GM18520 (cell line): ENCODE measurements around the gene S100A2.
"Not testable (repeated sequence)": the region's sequence is repeated elsewhere in the genome, so short reads cannot be mapped to it uniquely, and the experiment has no call there.

ENCODE experiments used
- ATAC-seq: cut with Tn5 transposase; IDR thresholded peaks from one replicate; pipeline ENCODE4 v1.9.1; 2021; ENCODE audit not compliant: unreplicated experiment

Gene S100A2

DNA sequence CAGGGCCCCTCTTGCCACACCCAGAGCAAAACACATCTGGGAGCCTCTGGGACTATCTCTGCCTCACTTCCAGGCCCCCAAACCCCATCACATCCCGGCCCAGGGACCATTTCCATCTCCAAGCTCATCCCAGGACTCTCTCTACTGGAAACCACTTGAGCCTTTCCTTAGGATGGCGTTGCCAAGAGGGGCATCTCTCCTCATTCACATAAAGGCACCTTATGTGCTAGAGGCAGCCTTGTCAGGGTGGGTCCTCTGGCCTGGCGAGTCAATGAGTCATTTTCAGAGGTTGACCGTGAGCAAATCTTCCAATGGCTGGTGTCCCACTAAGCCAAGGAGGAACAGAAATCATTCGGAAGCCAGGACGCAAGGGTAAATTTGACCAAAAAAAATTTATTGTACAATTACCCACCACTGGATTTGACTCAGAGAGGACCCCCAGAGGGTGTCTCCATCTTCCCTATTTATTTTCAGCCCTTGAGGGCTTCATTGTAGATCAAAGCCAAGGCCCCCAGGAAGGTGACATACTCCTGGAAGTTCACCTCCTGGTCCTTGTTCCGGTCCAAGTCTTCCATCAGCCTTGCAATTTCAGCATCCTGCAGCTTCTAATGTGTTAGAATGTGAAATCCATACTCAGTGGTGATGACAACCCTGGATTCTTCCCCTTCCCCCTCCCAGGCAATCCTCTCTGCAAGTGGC is 31.3 kb downstream of the S100A2 start:
- no peak for ATAC-seq

DNA sequence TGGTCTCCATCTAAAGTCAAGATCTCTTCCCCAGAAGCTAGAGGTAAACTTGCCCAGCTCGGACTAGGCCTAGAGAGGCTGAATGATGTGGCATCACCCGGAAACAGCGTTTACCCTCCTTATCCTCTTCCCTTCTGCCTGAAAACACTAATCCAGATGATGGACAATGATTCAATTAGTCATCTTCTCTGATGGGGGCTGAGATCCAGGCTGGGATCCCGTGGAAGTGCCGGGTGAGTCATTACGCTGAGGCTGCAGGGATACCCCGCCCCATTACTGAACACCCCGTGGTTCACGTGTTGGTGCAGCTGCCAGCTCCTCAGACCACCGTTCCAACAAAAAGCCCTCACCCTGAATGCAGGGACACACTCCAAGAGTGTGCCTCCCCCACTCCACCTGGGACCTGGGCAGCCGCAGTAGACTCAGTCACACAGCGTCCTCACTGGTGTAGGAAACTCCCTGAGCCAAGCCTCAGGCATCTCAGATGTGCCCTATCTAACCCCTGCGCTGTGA is 31.9 kb downstream of the S100A2 start:
- ATAC-seq: no peak

DNA sequence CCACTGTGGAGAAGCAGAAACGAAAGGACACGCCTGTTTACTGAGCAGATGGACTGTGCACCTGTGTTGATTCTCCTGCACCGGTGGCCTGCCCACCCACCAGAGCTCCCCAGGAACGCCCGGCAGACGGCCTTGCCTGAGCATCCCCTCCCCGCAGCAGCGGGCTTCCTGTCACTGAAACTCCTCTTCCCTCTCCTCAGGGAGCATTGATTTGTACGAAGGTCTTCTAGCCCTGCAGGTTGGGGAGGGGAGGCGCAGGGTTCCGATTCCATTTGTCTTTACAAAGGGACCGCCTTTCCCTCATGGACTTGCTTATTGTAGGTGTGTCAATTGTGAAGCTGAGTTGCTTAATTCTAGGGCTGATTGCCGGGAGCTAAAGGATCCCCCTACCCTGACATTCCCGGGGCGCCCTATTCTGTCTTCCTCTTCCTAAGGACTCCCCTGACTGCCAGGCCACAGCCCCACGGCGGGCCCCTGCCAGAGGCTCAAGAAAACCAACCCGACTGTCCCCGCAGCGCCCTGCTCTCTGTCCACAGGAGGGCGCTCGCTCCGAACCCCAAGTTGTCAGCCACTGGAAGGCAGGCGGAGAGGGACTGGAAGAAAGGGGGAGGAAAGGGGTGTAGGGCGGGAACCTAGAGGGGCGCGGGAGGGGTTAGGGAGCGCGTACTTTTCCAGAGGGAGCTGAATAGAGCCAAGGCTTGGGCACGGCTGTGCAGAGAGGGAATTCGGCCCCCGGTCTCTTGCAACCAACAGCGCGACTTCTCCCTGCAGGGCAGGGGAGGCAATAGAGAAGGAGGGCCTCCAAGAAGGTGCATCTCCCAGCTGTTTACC is 32.7 kb downstream of the S100A2 start:
- ATAC-seq: no peak

DNA sequence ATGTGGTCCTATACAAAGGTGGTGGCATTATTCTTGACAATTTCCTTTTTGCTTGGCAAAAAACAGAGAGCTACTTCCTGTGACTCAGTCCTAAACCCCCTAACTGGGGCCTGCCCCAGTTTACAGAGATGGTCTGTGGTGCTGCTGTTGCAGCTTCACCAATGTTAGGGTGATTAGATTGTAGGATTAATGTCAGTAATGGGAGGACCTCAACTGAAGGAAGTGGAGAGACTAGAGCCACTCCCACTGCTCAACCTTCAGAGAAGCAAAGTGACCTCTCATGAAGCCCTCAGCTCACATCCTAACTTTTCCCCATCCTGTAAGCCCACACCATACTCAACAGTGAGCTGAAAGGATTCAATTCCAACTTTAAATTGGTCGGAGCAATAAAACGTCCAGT is 33.5 kb downstream of the S100A2 start:
- no peak for ATAC-seq

DNA sequence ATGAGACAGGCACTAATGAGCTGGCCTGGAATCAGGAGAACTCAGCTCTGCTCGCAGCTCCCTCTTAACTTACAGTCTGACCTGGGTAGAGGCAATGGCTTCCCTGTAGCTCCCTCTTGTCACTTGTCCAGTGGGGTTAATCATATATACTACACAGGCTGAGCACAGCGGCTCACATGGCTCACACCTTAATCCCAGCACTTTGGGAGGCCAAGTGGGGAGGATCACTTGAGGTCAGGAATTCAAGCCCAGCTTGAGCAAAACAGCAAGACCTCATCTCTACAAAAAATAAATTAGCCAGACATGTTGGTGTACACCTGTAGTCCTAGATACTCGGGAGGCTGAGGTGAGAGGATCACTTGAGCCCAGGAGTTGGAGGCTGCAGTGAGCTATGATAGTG is 34.0 kb downstream of the S100A2 start:
- ATAC-seq: no peak

DNA sequence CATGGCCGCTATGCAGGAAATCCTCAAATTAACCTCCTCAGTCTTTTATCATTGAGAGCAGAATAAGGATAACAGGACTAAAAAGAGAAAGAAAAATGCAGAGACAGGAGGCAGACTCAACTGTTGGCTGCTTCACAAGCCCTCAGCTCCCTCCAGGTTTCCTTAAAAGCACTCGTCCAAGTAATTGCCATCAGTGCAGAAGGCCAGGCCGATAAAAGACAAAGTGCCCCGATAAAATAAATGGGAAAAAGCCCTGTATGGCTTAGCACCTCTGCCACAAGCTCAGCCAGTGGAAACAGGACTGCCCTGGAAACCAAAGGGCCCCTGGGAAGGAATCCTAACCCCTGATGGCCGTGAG is 38.0 kb downstream of the S100A2 start:
- no peak for ATAC-seq

DNA sequence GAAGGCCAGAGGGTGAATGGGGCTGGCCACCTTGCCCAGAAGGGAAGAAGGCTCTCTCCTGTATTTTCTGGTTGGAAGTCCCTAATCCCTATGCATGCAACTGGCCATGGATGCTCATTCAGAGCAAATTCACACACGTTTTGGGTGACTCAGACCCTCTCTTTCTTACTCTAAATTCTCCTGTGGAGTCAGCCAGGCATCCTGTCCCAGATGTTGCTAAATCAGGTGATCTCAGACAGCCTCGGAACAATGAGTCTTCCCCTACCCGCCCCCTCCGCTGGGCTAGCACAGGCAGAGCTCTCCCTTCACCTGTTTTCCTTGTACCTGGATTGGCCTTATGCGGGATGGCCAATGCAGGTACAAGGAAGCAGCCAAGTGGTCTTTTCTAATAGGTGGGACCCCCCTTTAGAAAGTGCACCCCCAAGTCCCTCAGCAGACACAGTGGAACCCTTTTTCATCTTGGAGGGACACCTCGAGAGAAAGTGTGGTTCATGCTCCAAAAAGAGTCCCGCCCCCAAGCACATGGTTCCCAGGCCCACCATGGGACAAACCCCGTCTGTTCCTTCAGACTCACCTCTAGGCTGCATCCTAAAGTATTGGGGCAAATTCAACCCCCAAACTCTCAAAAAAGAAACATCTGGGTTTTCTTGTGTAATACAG is 38.5 kb downstream of the S100A2 start:
- ATAC-seq: no peak

DNA sequence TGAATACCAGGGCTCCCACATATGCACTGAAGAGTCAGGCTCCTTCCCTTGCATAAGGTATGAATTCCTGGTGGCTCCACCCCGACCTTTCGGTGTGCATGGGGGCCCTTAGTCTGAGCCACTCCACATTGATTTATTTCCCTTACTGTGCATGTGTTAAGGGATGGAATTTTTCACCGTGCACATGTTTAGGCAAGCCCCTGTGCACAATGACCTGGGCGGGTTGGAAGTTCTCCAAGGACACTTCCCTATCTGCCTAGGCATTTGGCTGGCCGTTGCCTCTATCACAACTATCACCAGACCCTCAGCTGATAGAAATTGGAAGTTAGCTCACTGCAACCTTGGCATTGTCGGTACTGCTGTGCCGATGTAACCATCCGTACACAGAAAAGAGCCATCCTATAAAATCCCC is 39.5 kb downstream of the S100A2 start:
- no peak for ATAC-seq

DNA sequence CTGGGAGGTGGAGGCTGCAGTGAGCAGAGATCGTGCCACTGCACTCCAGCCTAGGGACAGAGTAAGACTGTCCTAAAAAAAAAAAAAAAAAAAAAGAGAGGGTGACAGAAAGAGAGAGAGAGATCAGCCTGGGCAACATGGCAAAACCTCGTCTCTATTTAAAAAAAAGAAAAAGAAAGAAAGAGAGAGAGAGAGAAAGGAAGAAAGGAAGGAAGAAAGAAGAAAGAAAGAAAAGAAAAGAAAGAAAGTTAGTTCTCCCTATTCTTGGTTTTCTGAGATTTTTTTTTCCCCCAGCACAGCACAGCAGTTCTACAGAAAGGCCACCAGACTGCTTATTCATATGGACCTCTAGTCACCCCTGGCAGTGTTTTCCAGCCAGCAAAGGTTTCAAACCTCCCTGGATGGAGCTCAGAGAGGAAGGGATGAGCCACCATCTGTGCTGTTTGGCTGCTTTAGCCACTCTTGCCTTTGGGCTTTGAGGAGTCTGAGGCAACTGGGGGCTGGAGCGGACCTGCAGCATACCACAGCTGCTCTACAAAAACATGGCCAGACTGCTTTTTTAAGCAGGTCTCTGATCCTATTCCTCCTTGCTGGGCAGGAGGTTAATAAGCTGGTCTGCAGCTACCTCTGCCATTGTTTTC is 40.4 kb downstream of the S100A2 start:
- no peak for ATAC-seq

DNA sequence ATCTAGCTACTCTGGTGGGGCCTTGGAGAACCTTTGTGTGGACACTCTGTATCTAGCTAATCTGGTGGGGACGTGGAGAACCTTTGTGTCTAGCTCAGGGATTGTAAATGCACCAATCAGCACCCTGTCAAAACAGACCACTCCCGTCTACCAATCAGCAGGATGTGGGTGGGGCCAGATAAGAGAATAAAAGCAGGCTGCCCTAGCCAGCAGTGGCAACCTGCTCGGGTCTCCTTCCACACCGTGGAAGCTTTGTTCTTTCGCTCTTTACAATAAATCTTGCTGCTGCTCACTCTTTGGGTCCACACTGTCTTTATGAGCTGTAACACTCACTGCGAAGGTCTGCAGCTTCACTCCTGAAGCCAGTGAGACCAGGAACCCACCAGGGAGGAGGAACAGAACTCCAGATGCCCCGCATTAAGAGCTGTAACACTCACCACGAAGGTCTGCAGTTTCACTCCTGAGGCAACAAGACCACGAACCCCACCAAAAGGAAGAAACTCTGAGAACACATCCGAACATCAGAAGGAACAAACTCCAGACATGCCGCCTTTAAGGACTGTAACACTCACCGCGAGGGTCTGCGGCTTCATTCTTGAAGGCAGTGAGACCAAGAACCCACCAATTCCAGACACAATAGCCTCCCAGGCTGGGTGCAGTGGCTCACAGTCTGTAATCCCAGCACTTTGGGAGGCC is 43.1 kb downstream of the S100A2 start:
- ATAC-seq: not testable (repeated sequence)

DNA sequence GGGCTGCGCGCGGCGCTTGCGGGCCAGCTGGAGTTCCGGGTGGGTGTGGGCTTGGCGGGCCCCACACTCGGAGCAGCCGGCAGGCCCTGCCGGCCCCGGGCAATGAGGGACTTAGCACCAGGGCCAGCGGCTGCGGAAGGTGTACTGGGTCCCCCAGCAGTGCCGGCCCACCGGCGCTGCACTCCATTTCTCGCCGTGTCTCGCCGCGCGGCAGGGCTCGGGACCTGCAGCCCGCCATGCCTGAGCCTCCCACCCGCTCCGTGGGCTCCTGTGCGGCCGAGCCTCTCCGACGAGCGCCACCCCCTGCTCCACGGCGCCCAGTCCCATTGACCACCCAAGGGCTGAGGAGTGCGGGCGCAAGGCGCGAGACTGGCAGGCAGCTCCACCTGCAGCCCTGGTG is 43.8 kb downstream of the S100A2 start:
- ATAC-seq: not testable (repeated sequence)

DNA sequence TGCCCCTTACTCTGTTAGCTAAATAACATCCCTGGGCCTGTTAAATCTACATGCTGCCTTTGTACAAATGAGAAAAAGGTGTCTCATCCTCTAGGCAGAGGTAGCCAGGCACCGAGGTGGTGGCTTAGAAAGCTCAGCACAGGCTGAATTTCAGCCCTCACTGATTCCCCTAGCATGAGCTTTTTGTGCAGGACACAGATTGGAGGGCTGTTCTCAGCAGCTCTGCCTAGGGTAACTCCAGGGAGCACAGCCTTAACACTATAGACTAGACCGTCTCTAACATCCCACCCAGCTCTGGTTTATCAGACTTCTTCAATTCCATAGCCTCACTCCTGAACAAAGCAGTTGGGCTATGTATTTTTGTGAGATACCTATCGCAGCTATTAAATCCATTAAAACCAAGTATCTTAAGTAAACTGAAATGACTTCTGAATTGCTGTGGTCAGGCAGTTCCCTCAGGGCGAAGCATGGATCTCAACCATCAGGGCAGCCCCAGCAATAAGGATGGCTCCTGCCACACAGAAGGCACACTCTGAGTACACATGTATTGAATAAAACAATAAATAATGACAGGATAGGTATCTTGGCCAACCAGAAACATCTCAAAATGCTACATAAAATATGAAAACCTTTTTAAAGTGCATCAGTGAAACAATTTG is 44.7 kb downstream of the S100A2 start:
- no peak for ATAC-seq

DNA sequence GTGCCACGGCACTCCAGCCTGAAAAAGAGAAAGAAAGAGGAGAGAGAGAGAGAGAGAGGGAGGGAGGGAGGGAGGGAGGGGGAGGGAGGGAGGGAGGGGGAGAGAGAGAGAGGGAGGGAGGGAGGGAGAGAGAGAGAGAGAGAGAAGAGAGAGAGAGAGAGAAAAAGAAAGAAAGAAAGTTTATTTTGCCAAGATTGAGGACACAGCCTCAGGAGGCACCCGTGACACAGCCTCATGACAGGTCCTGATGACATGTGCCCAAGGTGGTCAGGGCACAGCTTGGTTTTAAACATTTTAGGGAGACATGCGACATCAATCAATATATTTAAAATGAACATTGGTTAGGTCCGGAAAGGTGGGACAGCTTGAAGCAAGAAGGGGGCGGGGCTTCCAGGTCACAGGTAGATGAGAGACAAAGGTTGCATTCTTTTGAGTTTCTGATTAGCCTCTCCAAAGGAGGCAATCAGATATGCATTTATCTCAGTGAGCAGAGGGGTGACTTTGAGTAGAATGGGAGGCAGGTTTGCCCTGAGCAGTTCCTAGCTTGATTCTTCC is 45.4 kb downstream of the S100A2 start:
- ATAC-seq: not testable (repeated sequence)

DNA sequence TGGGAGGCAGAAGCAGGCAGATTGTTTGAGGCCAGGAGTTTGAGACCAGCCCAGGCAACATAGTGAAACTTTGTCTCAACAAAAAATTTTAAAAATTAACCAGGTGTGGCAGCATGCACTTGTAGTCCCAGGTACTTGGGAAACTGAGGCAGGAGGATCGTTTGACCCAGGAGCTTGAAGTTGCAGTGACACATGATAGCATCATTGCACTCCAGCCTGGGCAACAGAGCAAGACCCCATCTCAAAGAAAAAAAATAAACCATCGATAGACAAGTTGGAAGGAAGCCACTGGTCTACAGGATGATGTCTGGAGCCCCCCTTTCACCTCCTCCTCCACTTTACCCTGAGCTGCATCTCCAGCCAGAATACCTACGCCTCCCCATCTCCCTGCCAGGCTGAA is 46.4 kb downstream of the S100A2 start:
- no peak for ATAC-seq

DNA sequence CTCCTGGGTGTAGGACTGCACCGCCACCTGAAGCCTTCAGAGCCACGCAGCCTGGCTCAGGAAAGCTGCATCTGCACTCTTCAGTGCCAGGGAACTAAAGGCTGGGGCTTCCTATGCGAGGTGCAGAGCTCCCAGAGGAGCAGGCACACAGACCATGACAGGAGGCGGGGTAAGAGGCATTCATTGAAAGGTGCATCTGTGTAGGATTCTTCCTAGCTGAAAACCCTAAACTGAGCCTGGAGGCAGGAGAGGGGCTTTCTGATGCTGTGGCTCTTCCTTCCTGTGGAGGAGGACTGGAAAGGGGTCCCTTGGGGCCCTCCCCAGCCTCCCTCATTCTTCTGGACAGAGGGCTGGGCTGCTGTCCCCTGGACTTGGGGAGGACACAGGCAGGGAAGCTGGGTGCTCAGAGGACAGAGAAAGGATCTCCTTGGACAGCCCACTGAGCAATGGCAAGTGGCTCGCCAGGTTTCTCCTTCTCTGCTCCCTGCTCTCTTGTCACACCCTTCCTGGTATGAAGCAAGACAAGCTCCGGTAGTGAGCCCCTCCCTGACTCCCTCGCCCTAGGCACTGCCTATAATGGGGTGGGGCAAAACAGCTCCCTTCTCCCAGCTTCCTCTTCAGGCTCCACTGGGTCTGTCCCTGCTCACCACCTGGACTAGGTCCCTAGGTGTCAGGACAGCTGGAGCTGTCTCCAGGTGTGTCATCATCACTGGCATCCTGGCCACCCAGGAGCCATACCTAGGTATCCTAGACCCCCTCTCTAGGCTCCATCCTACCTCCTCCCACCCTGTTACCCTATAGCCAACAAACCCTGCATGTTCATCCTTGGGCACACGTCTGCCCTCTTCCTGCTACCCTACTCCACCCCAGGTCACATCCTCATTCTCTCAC is 49.9 kb downstream of the S100A2 start:
- no peak for ATAC-seq

DNA sequence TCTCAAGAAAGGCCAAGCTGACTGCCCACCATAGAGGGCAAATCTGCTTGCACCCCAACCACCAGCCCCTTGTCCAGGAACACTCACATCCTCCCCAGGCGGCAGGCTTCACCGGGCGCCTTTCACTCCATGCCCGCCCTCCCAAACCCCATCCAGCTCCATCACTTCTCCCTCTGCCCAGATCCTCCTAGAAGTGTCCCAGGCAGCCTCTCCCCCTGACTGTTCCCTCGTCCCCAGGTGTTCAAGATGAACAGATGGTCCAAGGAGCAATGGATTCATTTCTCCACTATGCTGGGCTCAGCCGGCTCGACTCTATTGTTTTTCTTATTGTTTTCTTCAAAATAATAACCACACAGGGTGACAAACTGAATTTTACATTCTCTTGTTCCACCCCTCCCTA is 52.0 kb downstream of the S100A2 start:
- ATAC-seq: no peak

DNA sequence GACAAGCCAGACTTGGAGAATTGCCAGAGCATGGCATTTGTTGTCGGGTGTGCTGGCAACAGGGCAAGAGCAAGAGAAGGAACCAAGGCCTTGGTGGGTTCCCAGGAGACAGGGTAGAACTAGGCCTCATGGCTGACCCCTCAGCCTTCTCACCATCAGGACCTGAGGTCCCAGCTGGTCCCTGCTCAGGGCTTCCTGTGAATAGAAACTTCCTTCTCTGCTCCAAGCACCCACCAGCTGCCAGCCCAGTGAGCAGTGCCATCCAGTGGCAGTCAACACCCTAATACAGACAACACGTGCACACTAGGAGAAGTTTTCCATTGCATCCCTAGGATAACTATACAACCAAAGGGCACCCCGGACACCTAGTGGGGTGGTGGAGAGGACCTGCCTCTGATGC is 52.6 kb downstream of the S100A2 start:
- no peak for ATAC-seq
